ENCODE results near the gene SPACA4. TPM values are rescaled to one million over a fixed set of nuclear protein-coding genes. Genes with fewer than 3 reads are reported as not detected.

The SPACA4 gene
- total RNA-seq, 1 experiment from 2014 or later, result not detected

GRCh38 chr19:48600679-48601417 lies 5.7 kb upstream of the SPACA4 start:
- Histone ChIP-seq H4K8ac (replicated peaks; ENCODE audit: insufficient read length, low read depth, low read length) (no peak overlapping the region), H4K5ac (ENCODE audit: insufficient read length, low read depth, low read length) (no peak overlapping the region), H2AK5ac (ENCODE audit: insufficient read length, low read length) (no peak overlapping the region), H3K4ac (ENCODE audit: low read depth, low read length) (no peak overlapping the region), H3K4me1 (ENCODE audit: insufficient read depth, low read length) (no peaks in the 10 kb centered on the region), H3K27me3 (ENCODE audit: insufficient read depth, low read length) (no peaks in the 10 kb centered on the region), H2BK12ac (ENCODE audit: insufficient read length, low read depth, low read length) (no peak overlapping the region), H3K9ac (ENCODE audit: extremely low read depth, insufficient read length, low read length) (no peak overlapping the region), H4K20me1 (ENCODE audit: control insufficient read depth, insufficient read depth, insufficient read length) (no peaks in the 10 kb centered on the region), H2BK15ac (ENCODE audit: low read depth, low read length) (no peak overlapping the region), H2AFZ (ENCODE audit: low read length) (no peak overlapping the region), H3K79me1 (ENCODE audit: insufficient read depth, low read depth, low read length, poor library complexity, severe bottlenecking) (no peaks in the 10 kb centered on the region), H3K27ac (ENCODE audit: insufficient read length, low read depth, low read length) (no peak overlapping the region), H2BK120ac (ENCODE audit: low read depth, low read length, poor library complexity, severe bottlenecking) (no peak overlapping the region), H2BK20ac (ENCODE audit: low read depth, low read length, poor library complexity, severe bottlenecking) (no peak overlapping the region), H3T11ph (ENCODE audit: low read length) (no peak overlapping the region), H3K79me2 (ENCODE audit: insufficient read depth, low read length) (no peaks in the 10 kb centered on the region), H3K23me2 (ENCODE audit: insufficient read length, low read depth, low read length, poor library complexity, severe bottlenecking) (no peaks in the 10 kb centered on the region), H3K56ac (ENCODE audit: insufficient read length, low read depth, low read length) (no peak overlapping the region), H3K14ac (ENCODE audit: insufficient read depth, low read length) (no peak overlapping the region), H3K23ac (ENCODE audit: insufficient read length, low read depth, low read length) (no peak overlapping the region), H3K9me3 (ENCODE audit: control insufficient read depth, low read depth, low read length) (no peaks in the 10 kb centered on the region), H4K91ac (ENCODE audit: insufficient read length, low read depth, low read length) (no peak overlapping the region), H3K18ac (ENCODE audit: insufficient read length, low read depth, low read length) (no peak overlapping the region), H2BK5ac (ENCODE audit: insufficient read length, low read length) (no peak overlapping the region), H3K4me2 (ENCODE audit: insufficient read depth, insufficient read length, low read length) (no peak overlapping the region)
- H3K4me3 Mint-ChIP-seq, result no peak overlapping the region
- peaks cover 1% of the 10 kb centered on the region for H3K27me3 Mint-ChIP-seq (ENCODE audit: low read depth)
- no peaks in the 10 kb centered on the region for H3K9me3 Mint-ChIP-seq
- peaks cover 0 to 3% of the 10 kb centered on the region in 2 experiments; a peak in 1 of 4 replicates for H3K4me1 Mint-ChIP-seq
- WGBS (ENCODE audit: extremely low coverage, insufficient read length, low lambda C conversion rate), result no CpG with 5 or more reads among the region's 21 CpGs
- no peaks in the 10 kb centered on the region; a peak in 1 of 7 replicates for H3K36me3 Mint-ChIP-seq (ENCODE audit: insufficient read depth in 1 of 3, low read depth in 3 of 3)
- DNase-seq, result no peak
- no peak overlapping the region for H3K27ac Mint-ChIP-seq
- TF ChIP-seq CTCF (conservative IDR thresholded peaks at IDR 0.05), result no peak
